Ovary (tissue), 3 donors: ENCODE measurements around the gene OR51E2.

Experiments used
- CTCF ChIP-seq, 3 donors: fragments of 450-650 bp in 2 of 3; fragments of 200-600 bp in 1 of 3; IDR thresholded peaks; one replicate each; pipeline versions ENCODE4 v1.5.1 to v1.8.0; 2016 to 2022; ENCODE audit warnings: antibody characterized with exemption in 3 of 3, mild to moderate bottlenecking in 1 of 3
- POLR2A ChIP-seq: fragments of 450-650 bp; IDR thresholded peaks from one replicate; pipeline ENCODE4 v1.6.1; 2017; ENCODE audit warnings: antibody characterized with exemption, mild to moderate bottlenecking, moderate library complexity
- donor health status: DM: no; HTN: no; CAD: no.

GRCh38 chr11:4695442-4695841, 2.2 kb downstream of the OR51E2 start:
- TF ChIP-seq POLR2A (no peak), CTCF (IDR thresholded peaks at IDR 0.05) (no peak)
